WERI-Rb-1 (cell line): ENCODE results near the gene ZNF462.

Source experiments
- DNase-seq: peaks from one replicate; pipeline ENCODE4 v3.0.0-alpha.2; 2020
- H3K27ac ChIP-seq: fragments of 250-450 bp; sonication (Bioruptor Pico); 2 replicates; pipeline ENCODE4 v1.5.1; 2020; ENCODE audit warnings: mild to moderate bottlenecking, moderate library complexity
- H3K27me3 ChIP-seq: fragments of 250-450 bp; sonication (Bioruptor Pico); 2 replicates; pipeline ENCODE4 v1.5.1; 2021; ENCODE audit warnings: mild to moderate bottlenecking, low read depth, moderate library complexity; ENCODE audit not compliant: insufficient read depth, severe bottlenecking
- H3K36me3 ChIP-seq: fragments of 250-450 bp; sonication (Bioruptor Pico); 2 replicates; pipeline ENCODE4 v1.5.1; 2020; ENCODE audit warnings: mild to moderate bottlenecking, moderate library complexity
- H3K4me3 ChIP-seq: 2 replicates; pipeline ENCODE4 v1.5.1; 2011; ENCODE audit warnings: low read depth, mild to moderate bottlenecking, control low read depth, low read length
- H3K9me3 ChIP-seq: fragments of 250-450 bp; sonication (Bioruptor Pico); 2 replicates; pipeline ENCODE4 v1.5.1; 2021; ENCODE audit warnings: mild to moderate bottlenecking, moderate library complexity; ENCODE audit not compliant: severe bottlenecking
- TF ChIP-seq, protein P1 (sequence below): IDR thresholded peaks from 2 replicates; pipeline ENCODE4 v1.5.1; 2011; ENCODE audit warnings: low read depth, mild to moderate bottlenecking, control low read depth, inconsistent platforms, low read length

Gene ZNF462

DNA sequence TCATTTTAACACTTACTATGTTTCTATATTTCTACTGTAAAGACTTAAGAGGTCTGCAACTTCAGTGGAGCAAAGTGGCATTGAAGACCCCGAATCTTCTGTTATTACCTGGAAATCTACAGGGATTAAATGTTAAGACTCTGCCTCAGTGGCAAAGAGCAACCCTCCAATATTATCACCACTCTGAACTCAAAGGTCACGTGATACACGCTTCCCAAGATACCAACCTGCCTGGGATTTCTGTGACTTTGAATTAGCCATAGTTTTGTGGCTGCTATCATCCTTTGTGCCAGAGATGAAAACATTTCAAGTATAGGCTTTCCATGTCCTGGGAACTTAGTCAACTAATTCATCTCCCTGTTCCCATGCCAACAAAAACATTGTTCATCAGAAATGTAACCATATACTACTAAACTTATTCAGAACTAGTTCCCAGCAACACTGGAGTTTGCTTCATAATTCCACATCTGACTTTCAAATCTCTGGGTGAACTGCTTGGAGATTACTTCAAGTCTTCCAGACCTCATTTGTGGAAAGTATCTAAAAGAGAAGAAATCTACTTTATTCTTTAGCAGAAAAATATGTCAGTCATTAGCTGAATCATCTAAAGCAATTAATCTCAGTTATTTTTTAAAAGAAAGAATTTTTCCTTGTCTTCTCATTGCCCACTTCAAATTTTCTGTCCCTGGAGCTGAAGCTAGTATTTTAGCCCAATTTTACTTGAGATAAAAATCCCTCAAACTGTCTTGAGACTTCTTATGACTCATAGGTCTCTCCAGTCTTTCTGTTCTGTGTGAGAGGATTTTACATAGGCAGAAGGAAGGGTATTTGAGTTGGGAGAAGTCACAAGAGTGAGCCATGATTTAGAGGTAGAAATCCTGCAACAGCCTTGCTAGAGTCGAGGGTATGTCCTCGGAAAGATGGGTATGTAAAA lies 83.0 kb downstream of the ZNF462 start:
- no peak for DNase-seq

DNA sequence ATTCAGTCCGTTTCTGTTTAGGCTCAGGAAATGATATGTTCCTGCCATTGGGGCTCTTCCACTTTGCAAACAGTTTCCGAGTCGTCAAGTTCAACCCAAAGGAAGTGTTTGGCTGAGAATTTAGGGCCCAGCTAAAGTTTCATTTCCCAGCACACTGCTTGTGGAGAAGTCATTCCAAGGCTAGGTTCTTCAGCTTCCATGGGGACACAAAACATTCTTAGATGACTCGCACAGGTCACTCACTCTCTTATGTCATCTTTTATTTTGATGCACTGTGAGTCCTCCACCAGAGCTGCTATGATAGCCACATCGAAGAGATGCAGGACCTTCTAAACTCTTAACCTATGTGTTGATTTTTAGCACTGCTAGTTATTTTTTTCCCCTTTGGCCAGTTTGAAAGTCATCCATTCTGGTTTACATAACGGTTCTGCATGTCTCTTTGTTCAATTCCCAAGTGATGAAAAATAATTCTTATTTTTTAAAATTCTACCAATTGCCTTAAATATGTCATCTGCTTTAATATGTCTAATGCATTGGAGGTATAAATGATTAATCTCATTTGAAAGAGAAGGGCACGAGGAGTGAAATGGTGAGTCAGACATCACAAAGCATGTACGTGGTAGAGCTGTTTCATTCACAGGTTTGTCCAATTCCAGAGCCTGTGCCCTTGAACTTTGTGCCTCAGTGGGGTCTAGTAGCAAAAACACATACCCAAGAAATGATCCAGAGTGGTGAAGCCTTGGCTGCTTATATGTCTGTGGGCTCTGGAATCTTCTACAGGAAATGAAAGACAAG lies 84.3 kb downstream of the ZNF462 start:
- no peaks in the 10 kb centered on the region for H3K27me3 ChIP-seq
- no peak for DNase-seq
- H3K9me3 ChIP-seq: no peaks in the 10 kb centered on the region
- H3K27ac ChIP-seq: no peak overlapping the region
- H3K36me3 ChIP-seq: peaks cover 8% of the 10 kb centered on the region
- no peak overlapping the region for H3K4me3 ChIP-seq
- TF ChIP-seq, protein P1, sequence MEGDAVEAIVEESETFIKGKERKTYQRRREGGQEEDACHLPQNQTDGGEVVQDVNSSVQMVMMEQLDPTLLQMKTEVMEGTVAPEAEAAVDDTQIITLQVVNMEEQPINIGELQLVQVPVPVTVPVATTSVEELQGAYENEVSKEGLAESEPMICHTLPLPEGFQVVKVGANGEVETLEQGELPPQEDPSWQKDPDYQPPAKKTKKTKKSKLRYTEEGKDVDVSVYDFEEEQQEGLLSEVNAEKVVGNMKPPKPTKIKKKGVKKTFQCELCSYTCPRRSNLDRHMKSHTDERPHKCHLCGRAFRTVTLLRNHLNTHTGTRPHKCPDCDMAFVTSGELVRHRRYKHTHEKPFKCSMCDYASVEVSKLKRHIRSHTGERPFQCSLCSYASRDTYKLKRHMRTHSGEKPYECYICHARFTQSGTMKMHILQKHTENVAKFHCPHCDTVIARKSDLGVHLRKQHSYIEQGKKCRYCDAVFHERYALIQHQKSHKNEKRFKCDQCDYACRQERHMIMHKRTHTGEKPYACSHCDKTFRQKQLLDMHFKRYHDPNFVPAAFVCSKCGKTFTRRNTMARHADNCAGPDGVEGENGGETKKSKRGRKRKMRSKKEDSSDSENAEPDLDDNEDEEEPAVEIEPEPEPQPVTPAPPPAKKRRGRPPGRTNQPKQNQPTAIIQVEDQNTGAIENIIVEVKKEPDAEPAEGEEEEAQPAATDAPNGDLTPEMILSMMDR: no peak

More for the DNA sequence above, 83.0 kb downstream of the ZNF462 start:
- Histone ChIP-seq H3K36me3 (peaks cover 11% of the 10 kb centered on the region), H3K4me3 (no peak overlapping the region), H3K27me3 (no peaks in the 10 kb centered on the region), H3K9me3 (no peaks in the 10 kb centered on the region), H3K27ac (no peak overlapping the region)
- TF ChIP-seq, protein P1: no peak

DNA sequence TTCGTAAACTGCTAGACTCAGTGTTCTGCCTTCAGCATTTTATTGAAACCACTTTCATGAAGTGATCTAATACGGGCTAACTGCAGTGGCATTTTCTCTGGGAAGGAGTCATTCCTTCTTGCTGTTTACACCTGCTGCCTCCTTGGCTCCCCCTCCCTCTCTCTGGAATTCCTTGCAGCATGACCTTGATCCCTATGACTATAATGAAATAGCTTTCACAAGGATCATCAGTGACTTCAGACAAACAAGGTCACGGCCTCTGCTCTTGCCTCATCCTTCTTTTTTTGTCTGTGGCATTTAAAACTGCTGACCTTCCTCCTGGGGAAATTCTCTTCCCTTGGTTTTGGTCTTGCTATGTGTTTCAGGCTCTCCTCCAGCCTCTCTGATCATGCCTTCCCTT lies 90.2 kb downstream of the ZNF462 start:
- H3K27ac ChIP-seq: no peak overlapping the region
- TF ChIP-seq, protein P1: no peak
- no peaks in the 10 kb centered on the region for H3K27me3 ChIP-seq
- no peaks in the 10 kb centered on the region for H3K9me3 ChIP-seq
- H3K4me3 ChIP-seq: no peak overlapping the region
- H3K36me3 ChIP-seq: peaks cover 16% of the 10 kb centered on the region
- DNase-seq: no peak

DNA sequence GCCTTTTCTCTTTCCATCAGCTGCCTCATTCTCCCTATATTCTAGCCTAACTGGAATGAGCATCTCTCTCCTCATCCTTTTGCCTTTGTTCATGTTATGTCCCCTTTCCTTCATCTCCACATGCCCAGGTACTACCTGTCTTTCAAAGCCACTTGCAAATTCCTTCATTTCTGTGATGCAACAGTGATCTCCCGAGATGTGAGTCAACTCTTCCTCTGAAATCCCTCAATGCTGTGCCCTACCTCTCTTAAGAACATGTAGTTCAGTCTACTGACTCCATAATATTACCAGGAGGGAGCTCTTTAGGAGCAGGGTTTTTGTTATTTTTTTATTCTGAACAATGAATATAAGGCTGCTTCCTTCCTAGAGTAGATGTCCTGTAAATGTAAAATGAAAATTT lies 91.6 kb downstream of the ZNF462 start:
- TF ChIP-seq, protein P1: no peak
- no peak for DNase-seq
- peaks cover 18% of the 10 kb centered on the region for H3K36me3 ChIP-seq

DNA sequence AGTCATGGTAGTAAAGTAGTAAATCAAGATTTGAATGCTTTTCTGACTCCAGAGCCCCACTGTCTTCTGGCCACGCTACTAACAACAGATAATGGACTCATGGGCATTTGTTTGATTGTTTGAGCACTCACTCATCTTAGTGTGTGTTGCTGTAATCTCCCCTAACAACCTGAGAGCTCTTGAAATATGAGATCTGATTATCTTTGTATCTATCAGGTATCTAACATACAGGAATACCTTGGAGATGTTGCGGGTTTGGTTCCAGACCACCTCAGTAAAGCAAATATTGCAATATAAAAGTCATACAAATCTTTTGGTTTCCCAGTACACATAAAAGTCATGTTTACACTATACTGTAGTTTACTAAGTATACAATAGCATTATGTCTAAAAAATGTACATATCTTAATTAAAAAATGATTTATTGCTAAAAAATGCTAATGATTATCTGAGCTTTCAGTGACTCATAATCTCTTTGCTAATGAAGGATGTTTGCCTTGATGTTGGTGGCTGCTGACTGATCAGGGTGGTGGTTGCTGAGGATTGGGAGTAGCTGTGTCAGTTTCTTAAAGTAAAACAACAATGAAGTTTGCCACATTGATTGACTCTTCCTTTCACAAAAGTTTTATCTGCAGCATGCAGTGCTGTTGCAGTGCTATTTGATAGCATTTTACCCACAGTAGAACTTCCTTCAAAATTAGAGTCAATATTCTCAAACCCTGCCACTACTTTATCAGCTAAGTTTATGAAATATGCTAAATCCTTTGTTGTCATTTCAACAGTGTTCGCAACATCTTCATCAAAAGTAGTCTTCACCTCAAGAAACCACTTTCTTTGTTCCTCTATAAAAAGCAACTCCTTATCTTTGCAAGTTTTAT lies 92.2 kb downstream of the ZNF462 start:
- peaks cover 15% of the 10 kb centered on the region for H3K36me3 ChIP-seq
- H3K27me3 ChIP-seq: no peaks in the 10 kb centered on the region
- TF ChIP-seq, protein P1: no peak
- no peak overlapping the region for H3K27ac ChIP-seq
- no peaks in the 10 kb centered on the region for H3K9me3 ChIP-seq
- no peak for DNase-seq
- no peak overlapping the region for H3K4me3 ChIP-seq

More for the DNA sequence above, 91.6 kb downstream of the ZNF462 start:
- no peaks in the 10 kb centered on the region for H3K27me3 ChIP-seq
- H3K9me3 ChIP-seq: no peaks in the 10 kb centered on the region
- H3K4me3 ChIP-seq: no peak overlapping the region
- no peak overlapping the region for H3K27ac ChIP-seq
